ENCODE results near the gene SORCS2.

The SORCS2 gene

DNA sequence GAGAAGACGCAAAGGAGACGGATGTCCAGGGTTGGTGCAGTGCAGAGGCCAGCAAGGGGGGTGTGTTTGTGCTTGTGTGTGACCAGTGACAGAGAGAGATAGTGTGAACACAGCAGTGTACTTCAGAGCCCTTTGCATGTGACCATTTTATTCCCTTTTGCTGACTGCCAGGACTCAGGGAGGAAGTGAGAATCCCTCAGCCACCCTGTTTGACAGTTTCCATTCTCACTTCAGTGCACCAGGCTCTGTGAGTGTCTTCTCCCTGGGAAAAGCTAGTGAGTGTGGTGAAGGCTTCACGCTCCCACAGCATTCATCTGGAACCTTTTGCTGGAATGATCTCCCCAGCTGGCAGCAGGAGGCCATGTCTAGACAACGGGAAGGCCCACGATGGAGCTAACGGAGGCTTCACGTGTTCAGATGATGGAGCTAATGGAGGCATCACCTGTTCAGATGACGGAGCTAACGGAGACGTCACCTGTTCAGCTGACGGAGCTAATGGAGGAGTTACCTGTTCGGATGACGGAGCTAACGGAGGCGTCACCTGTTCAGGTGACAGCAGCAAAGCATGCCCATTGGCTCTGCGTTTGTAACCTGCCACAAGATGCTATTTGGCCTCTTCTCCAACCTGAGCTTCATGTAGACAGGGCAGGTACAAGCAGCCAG lies 551.9 kb downstream of the SORCS2 start:
- no peak for DNase-seq

DNA sequence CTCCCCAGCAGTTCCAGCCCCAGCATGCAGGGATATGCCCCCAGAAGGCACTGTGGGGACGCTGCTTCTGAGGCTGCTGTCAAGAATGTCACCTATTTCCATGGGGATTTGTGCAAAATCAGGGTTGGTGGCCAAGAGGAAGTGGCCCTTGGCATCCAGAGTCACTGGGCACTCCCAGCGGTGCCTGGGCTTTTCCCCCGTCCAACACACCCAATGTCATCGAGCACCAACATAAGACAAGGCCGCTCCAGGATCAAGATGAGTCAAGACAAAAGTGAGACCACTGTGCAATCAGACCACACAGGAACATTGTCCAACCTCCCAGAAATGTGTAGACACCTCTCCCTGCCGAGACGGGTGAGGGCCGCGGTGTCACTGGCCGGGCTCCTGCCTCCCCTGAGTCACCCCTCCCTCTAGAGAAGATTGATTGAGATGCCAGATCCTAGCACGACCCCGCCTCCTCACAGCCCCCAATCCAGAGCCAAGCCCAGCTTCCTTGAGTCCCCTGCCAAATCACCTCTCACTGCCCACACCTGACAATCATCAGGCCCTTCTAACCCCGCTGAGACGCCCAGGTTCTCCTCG lies 553.1 kb downstream of the SORCS2 start:
- DNase-seq, result no peak

GRCh38 chr4:7746351-7747061 lies 554.2 kb downstream of the SORCS2 start:
- no peak for DNase-seq

- DNase-seq, result no peak
These were observed 554.7 kb downstream of the SORCS2 start for GRCh38 chr4:7747062-7747385.

GRCh38 chr4:7747566-7747965 lies 555.2 kb downstream of the SORCS2 start:
- no peak for DNase-seq

DNA sequence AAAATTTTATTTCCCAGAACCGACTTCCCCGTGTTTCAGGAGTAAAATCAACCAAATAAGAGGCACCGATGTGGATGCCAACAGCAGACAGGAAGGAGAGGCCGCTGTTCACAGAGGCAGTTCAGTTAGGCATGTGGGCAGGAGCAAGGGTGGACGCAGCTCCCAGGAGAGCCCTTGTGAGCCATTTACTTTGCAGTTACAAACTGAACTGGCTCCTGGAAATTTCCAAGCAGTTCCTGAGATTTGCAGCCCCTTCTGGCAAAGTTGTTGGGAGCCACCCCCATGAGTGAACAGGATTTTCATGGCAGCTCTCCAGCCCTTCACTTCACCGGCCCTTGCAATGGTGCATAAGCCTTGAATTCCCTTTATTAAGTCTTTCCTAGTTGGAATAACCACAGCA lies 558.2 kb downstream of the SORCS2 start:
- DNase-seq, result no peak

GRCh38 chr4:7750972-7751371 lies 558.6 kb downstream of the SORCS2 start:
- no peak for DNase-seq

- no peak for DNase-seq
These were observed 560.3 kb downstream of the SORCS2 start for GRCh38 chr4:7752649-7753048.

- DNase-seq, result no peak
These were observed 560.9 kb downstream of the SORCS2 start for GRCh38 chr4:7753271-7753670.

DNA sequence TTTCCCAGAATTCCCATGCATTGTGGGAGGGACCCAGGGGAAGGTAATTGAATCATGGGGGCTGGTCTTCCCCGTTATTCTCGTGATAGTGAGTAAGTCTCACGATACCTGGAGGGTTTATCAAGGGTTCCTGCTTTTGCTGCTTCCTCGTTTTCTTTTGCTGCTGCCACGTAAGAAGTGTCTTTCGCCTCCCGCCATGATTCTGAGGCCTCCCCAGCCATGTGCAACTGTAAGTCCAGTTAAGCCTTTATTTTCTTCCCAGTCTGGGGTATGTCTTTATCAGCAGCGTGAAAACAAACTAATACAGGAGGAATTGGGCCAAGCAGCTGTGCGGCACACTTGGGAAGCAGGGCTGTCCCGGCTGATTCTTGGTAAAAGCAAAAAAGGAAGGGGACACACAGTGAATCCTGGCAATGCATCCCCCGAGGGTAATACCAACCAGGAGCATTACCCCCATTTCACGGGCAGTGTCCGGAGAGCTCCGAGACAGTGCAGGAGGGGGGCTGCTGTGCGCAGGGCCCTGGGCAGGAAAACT lies 561.7 kb downstream of the SORCS2 start:
- DNase-seq, result no peak

DNA sequence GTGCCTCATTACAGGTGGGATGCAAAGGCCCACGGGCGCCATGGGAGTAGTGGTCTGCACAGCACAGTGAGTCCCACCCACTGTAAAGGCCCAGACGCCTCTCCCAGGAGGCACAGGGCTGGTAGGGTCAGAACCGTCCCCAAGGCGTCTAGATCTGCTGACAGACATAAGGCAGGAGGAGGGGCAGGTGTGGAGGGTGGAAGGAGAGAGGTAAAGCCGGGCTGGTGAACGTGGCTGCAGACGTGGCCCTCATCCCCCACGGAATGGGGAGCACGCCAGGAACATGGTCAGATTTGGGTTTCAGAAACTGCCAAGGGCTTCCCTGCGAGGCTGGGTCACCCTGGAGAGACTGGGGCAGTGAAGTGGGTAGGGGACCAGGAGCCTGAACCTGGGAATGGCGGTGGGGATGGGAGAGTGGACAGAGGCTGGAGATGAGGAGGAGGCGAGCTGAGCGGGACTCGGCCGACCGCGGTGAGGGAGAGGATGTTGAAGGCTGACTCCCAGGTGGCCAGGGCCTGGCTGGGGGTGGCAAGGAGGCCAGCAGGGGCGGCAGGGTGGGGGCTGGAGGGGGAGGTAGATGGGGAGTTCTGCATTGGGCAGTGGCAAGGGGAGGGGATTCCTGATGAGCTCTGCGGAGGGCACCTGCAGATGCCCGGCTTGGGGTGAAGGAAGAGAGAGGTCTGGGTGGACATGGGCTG lies 562.4 kb downstream of the SORCS2 start:
- DNase-seq, result no peak

DNA sequence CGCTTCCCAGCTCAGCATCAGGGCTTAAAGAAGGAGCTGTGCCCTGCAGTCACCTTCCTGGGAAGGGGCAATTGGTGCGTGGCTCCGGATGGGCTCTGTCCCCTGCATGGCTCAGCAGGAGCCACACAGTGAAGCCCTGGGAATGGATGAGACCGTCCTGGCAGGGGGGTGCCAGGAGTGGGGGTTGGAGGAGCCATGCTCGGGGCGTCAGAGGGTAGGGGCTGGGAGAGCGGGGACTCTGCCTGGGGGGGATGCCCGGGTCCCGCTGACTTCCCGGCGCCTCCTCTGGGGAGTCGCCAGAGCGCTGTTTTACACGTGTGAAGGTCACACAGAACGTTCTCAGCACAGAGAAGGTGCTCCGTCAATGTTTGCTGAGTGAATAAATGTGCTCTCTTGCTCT lies 563.2 kb downstream of the SORCS2 start:
- DNase-seq, result no peak

- no peak for DNase-seq
These were observed 563.7 kb downstream of the SORCS2 start for GRCh38 chr4:7756071-7756470.

DNA sequence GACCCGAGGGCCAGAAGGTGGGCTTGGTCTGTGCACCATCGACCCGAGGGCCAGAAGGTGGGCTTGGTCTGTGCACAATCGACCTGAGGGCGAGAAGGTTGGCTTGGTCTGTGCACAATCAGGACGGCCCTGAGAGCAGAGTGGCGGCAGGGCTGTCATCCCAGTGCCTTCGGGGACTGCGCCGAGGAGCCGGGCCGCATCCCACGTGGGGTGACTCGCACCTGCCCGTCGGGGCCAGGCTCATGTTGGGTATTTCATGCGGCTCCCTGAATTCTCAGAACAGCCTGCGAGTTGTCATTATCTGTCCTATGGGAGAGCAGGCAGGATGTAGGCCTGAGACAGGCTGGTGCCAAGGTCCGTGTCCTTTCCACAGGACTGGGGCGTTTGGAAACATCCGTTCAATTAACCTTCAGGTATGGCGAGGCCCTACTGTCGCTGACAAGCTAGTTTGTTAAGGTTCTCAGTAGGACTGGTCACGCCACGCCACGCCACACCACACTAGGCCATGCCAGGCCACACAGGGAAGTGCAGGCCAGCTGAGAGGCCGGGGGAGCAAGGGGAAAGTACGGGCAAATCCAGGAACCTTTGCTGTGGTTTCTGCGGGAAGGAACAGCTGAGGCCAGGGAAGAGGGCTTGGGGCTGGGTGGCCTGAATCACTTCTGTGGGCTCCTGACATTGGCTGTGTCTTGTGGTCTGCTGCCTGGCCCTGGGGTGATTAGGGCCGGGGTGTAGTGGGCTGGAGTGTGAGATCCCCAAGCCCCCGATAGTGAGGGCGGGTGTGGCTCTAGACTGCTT lies 564.4 kb downstream of the SORCS2 start:
- DNase-seq, result no peak

- no peak for DNase-seq
These were observed 565.4 kb downstream of the SORCS2 start for GRCh38 chr4:7757501-7758471.

DNA sequence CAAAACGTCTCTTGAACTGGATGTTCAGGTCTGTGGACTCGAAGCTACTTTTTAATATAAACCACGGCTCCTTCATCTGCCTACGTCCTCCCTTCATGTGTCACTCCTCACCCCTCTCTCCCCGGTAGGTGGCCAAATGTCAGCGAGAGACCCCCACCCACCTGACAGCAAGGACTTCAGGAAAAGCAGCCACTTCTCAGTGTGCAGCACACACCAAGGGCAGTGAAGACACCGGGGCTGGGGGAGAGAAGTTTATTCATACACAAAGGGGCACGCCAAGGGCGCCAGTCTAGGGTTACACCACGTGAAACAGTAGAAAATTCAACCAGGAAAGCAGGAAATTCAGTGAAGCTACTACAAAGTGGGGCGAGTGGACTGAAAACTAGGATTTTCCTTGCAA lies 566.1 kb downstream of the SORCS2 start:
- no peak for DNase-seq

DNA sequence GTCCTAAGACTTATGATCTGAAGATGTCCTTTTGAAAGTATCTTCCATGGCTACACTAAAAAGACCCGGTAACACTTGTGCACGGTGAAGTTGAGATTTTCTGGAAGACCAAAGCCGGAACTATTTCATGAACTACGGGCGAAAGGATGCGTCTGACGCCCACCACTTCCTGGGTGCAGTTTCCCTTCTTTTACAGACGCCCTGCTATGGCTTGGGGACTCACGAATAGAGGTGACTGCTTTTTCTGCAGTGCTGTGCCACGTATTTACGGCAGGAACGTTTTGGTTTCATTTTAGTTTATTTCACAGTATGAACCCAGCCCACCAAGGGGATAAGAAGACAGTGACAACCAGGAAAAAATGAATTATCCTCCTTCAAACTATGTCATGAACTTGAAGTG lies 566.9 kb downstream of the SORCS2 start:
- no peak for DNase-seq

- no peak for DNase-seq
These were observed 567.3 kb downstream of the SORCS2 start for GRCh38 chr4:7759635-7760034.

DNA sequence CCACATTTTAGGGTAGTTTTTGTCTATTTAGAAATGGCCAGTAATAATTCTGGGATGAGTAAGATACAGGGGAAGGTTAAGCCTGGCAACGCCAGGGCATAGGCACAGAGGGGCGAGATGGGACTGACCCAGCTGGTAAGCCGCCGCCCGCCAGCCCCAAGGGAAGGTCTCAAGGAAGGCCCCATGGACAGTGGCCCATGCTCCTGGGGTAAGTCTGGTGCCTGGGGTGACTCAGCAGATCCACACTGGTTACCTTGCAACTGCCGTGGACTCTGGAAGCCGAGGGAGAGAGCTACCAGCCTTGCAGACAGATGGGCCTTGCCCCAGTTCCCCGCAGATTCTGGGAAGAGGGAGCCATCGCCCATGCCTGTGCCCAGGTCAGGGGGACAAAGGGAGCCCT lies 567.9 kb downstream of the SORCS2 start:
- no peak for DNase-seq

DNA sequence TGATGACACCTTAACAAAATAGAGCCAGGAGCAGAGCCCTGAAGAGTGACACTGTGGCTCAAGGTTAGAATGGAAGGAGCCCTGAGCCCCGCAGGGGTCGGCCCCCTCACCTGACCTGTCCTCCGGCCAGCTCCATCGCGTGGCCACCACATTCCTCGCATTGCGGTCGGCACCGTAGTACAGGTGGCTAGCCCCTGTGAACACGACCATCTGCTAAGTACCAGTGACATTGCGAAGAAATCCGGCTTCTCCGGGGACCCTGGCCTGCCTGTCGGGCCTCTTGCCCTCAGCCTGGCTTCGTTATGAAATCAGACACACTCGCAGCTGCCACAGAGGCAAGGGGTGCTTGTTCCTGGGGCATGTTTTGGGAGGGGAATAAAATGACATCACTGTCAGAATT lies 568.4 kb downstream of the SORCS2 start:
- DNase-seq, result no peak

DNA sequence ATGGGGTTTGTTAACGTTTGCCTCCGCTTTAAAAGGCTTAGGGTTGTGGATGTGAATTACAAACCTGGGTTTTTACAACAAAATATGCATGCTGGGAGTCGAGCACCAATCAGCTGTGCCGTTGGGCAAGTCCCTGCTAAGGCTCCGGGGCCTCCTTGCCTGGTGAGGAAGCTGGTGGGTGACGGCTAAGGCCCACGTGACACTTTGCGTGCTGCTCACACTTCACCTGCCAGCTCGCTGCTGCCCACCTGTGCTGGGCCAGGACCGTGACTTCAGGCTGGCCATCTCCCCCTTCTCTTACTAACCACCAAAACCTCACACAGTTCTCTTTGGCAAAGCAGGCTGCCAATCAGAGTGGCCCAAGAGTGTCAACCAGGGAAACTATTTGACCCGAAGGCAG lies 569.0 kb downstream of the SORCS2 start:
- DNase-seq, result no peak

DNA sequence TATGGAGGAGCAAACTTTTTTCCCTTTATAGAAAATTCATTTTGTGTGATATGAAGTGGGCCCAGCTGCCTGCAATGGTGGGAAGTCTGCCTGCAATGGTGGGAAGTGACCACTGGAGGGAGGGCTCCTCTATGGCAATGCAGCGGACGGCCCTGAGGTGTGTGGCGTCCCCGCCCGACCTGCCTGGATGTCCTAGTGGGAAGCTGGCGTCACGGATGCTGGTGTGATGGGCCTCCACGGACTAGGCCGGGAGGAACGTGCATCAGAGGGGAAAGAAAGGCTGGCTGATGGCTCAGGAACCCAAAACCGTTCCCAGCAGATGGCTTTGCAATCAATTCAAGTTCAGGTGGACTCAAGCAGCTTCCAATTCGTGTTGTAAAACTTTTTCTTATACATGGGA lies 569.4 kb downstream of the SORCS2 start:
- DNase-seq, result peak; percentile 23

Data from GDM1 (cell line).